ENCODE data around the gene ACOX1.

GRCh38 chr17:76018801-76019200, 39.8 kb upstream of the ACOX1 start:
- TF ChIP-seq POLR2AphosphoS5 (IDR thresholded peaks at IDR 0.05): no peak
- no peak for TF ChIP-seq POLR2A (IDR thresholded peaks at IDR 0.05)
- TF ChIP-seq, protein P1, sequence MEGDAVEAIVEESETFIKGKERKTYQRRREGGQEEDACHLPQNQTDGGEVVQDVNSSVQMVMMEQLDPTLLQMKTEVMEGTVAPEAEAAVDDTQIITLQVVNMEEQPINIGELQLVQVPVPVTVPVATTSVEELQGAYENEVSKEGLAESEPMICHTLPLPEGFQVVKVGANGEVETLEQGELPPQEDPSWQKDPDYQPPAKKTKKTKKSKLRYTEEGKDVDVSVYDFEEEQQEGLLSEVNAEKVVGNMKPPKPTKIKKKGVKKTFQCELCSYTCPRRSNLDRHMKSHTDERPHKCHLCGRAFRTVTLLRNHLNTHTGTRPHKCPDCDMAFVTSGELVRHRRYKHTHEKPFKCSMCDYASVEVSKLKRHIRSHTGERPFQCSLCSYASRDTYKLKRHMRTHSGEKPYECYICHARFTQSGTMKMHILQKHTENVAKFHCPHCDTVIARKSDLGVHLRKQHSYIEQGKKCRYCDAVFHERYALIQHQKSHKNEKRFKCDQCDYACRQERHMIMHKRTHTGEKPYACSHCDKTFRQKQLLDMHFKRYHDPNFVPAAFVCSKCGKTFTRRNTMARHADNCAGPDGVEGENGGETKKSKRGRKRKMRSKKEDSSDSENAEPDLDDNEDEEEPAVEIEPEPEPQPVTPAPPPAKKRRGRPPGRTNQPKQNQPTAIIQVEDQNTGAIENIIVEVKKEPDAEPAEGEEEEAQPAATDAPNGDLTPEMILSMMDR (IDR thresholded peaks at IDR 0.05 in 8 of 11, conservative IDR thresholded peaks at IDR 0.05 in 3 of 11): no peak

Measured in spleen (tissue), 7 donors.